Esophagus (tissue), 2 donors: ENCODE results near the gene ATRN. TPM values are rescaled to one million over a fixed set of nuclear protein-coding genes. Genes with fewer than 3 reads are reported as not detected.

ENCODE experiments used
- H3K27ac ChIP-seq, 2 donors: one replicate each; pipeline ENCODE4 v1.5.1; 2013; ENCODE audit warnings: low read depth in 2 of 2, mild to moderate bottlenecking in 2 of 2, inconsistent platforms in 1 of 2, low read length in 1 of 2, moderate library complexity in 1 of 2
- H3K27me3 ChIP-seq, 2 donors: one replicate each; pipeline ENCODE4 v1.6.1; 2013; ENCODE audit warnings: low read length in 2 of 2, control low read depth in 1 of 2, mild to moderate bottlenecking in 1 of 2; ENCODE audit not compliant: insufficient read depth in 2 of 2, control insufficient read depth in 1 of 2
- H3K36me3 ChIP-seq, 2 donors: one replicate each; pipeline ENCODE4 v1.6.1; 2013; ENCODE audit warnings: low read length in 1 of 2; ENCODE audit not compliant: control insufficient read depth in 2 of 2, insufficient read depth in 2 of 2
- H3K4me1 ChIP-seq, 2 donors: one replicate each; pipeline ENCODE4 v1.6.1; 2013; ENCODE audit warnings: low read length in 1 of 2; ENCODE audit not compliant: control insufficient read depth in 2 of 2, insufficient read depth in 2 of 2
- H3K4me3 ChIP-seq, 2 donors: one replicate each; pipeline ENCODE4 v1.5.1; 2013; ENCODE audit warnings: low read length in 2 of 2, mild to moderate bottlenecking in 2 of 2, low read depth in 1 of 2, moderate library complexity in 1 of 2
- H3K9me3 ChIP-seq, 2 donors: one replicate each; pipeline ENCODE4 v1.6.1; 2013; ENCODE audit warnings: mild to moderate bottlenecking in 2 of 2, low read depth in 1 of 2, low read length in 1 of 2, moderate library complexity in 1 of 2; ENCODE audit not compliant: control insufficient read depth in 2 of 2, insufficient read depth in 1 of 2
- WGBS, 2 donors: extraction: QIAGEN DNeasy Blood & Tissue Kit; methylation state at CpG; one replicate each; pipeline ENCODE4 v1.1.7; 2013; 5-methylcytosine and 5-hydroxymethylcytosine counted together
- polyA plus RNA-seq, 2 donors: library from polyadenylated mRNA; stranded (reverse); fragments of 200-250 nt; gene quantifications; one replicate each; pipeline ENCODE4 v1.2.3, GENCODE V29; 2013
- donor health status: healthy with polysubstance abuse.
- donor health status: Bipolar disorder and iron deficiency.

The ATRN gene
- polyA plus RNA-seq, 2 donors = 2.4 to 5.1 TPM

DNA sequence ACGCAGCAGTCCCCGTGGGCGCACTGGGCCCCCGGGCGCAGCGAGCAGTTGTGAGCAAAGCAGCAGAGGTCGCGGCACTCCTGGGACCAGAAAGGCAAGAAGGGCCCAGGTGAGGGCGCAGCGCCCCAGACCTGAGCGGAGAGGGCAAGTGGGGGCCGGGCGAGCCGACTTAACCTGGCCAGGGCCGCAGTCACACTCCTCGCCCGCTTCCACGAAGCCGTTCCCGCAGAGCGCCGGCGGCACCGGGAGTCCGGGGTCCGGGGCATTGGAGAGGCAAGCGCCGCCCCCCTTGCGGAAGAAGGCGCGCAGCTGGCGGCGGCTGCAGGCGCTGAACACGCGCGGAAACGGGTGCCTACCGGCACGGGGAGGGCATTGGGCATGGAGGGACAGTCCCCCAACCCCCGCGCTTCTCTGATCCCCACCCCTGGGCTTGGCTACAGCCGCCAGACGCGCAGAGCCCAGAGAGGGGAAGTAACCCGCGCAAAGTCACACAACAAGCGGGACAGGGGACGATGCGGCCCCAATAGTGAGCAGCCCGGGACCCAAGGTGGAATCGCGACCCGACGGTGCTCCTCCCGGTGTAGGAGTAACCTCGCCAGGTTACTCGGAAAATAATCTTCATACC, 201.8 kb downstream of the ATRN start:
- Histone ChIP-seq H3K27ac (no peak overlapping the region), H3K27me3 (peaks cover 0 to 4% of the 10 kb centered on the region in 2 donors), H3K4me1 (peaks cover 0 to 5% of the 10 kb centered on the region in 2 donors), H3K9me3 (peaks cover 0 to 2% of the 10 kb centered on the region in 2 donors), H3K36me3 (no peaks in the 10 kb centered on the region), H3K4me3 (no peak overlapping the region)
- 15 to 23% methylated on average over 50 to 58 of the region's 58 CpGs for WGBS, 2 donors

DNA sequence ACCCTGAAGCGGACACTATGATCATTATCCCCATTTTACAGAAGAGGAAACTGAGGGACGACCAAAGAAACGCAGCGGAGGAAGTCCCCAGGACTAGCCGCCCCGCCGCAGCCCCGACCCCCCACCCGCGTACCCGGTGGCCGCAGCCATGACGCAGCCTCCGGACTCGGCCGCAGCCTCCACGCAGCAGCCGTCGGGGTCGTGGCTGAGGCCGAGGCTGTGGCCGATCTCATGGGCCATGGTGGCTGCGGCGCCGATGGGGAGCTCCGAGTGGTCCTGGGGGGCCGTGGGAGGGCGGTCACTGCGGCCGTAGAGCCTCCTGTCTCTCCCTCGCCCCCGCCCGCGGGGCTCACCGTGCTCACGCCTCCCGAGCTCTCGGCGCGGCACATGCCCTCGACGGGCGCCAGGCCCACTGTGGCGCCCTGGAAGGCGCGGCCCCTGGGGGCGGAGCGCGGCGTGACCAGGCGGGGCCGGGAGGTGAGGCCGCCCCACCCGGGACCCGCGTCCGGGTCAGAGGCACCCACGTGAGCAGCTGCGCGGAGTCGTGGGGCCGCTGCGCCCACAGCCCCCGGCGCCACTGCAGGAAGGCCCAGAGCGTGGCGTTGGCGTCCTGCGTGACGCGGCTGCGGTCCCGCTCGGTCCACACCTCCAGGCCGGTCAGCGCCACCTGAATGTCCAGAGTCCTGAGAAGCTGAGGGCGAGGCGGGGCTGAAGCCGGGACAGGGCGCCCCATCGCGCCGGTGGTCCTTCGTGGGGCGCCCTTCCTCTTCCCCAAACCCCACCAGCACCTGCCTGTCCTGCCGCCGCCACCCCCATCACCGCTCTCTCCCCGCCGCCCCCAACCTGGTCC, 202.6 kb downstream of the ATRN start:
- Histone ChIP-seq H3K4me3 (no peak overlapping the region), H3K4me1 (peaks cover 0 to 5% of the 10 kb centered on the region in 2 donors), H3K9me3 (peaks cover 0 to 2% of the 10 kb centered on the region in 2 donors), H3K27ac (no peak overlapping the region), H3K36me3 (no peaks in the 10 kb centered on the region), H3K27me3 (peaks cover 0 to 4% of the 10 kb centered on the region in 2 donors)
- WGBS, 2 donors = 49 to 52% methylated on average over 68 to 90 of the region's 90 CpGs

DNA sequence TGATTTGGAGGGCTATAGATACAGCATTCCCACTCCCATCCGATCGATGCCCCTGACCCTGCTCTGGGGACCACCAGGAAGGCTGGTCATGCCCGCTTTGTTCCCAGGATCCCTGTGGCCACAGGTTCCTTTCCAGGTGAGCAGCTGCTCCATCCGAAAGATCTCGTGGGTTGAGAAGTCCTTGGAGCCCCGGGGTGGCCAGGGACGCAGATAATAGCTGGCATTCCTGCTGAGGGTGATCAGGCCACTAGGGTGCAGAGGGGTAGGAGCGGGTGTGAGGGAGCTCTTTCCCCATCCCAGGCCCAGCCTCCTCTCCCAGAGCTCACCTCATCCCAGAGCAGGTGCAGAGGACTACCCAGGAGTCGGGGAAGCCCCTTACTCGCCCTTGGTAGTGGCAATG, 203.6 kb downstream of the ATRN start:
- 55 to 66% methylated on average over 10 of the region's 10 CpGs for WGBS, 2 donors
- no peak overlapping the region for H3K4me3 ChIP-seq
- peaks cover 0 to 8% of the 10 kb centered on the region in 2 donors for H3K4me1 ChIP-seq
- no peak overlapping the region for H3K27ac ChIP-seq
- H3K9me3 ChIP-seq = peaks cover 0 to 2% of the 10 kb centered on the region in 2 donors
- no peaks in the 10 kb centered on the region for H3K36me3 ChIP-seq
- H3K27me3 ChIP-seq = peaks cover 0 to 4% of the 10 kb centered on the region in 2 donors

- Histone ChIP-seq H3K36me3 (no peaks in the 10 kb centered on the region), H3K27me3 (peaks cover 0 to 4% of the 10 kb centered on the region in 2 donors), H3K9me3 (peaks cover 0 to 2% of the 10 kb centered on the region in 2 donors), H3K4me3 (no peak overlapping the region), H3K27ac (no peak overlapping the region), H3K4me1 (peaks cover 0 to 11% of the 10 kb centered on the region in 2 donors)
- WGBS, 2 donors = 40 to 43% methylated on average over 13 of the region's 13 CpGs
Measured at GRCh38 chr20:3674995-3675900, 204.4 kb downstream of the ATRN start.

- WGBS, 2 donors = 48 to 57% methylated on average over 7 to 8 of the region's 8 CpGs
- H3K27ac ChIP-seq = peak overlapping the region; percentile 26 to 57
- peaks cover 3 to 8% of the 10 kb centered on the region in 2 donors for H3K4me1 ChIP-seq
Measured at GRCh38 chr20:3677733-3678132, 206.9 kb downstream of the ATRN start.

GRCh38 chr20:3678198-3678597, 207.4 kb downstream of the ATRN start:
- H3K27me3 ChIP-seq = no peaks in the 10 kb centered on the region
- peak overlapping the region; percentile 5 to 57 for H3K27ac ChIP-seq
- H3K36me3 ChIP-seq = no peaks in the 10 kb centered on the region
- H3K9me3 ChIP-seq = peaks cover 0 to 2% of the 10 kb centered on the region in 2 donors
- WGBS, 2 donors = 54 to 62% methylated on average over 2 of the region's 2 CpGs
- H3K4me1 ChIP-seq = peaks cover 3 to 8% of the 10 kb centered on the region in 2 donors
- H3K4me3 ChIP-seq = no peak overlapping the region

More at GRCh38 chr20:3677733-3678132, 206.9 kb downstream of the ATRN start:
- Histone ChIP-seq H3K27me3 (peaks cover 0 to 3% of the 10 kb centered on the region in 2 donors), H3K36me3 (no peaks in the 10 kb centered on the region), H3K4me3 (no peak overlapping the region), H3K9me3 (peaks cover 0 to 2% of the 10 kb centered on the region in 2 donors)

DNA sequence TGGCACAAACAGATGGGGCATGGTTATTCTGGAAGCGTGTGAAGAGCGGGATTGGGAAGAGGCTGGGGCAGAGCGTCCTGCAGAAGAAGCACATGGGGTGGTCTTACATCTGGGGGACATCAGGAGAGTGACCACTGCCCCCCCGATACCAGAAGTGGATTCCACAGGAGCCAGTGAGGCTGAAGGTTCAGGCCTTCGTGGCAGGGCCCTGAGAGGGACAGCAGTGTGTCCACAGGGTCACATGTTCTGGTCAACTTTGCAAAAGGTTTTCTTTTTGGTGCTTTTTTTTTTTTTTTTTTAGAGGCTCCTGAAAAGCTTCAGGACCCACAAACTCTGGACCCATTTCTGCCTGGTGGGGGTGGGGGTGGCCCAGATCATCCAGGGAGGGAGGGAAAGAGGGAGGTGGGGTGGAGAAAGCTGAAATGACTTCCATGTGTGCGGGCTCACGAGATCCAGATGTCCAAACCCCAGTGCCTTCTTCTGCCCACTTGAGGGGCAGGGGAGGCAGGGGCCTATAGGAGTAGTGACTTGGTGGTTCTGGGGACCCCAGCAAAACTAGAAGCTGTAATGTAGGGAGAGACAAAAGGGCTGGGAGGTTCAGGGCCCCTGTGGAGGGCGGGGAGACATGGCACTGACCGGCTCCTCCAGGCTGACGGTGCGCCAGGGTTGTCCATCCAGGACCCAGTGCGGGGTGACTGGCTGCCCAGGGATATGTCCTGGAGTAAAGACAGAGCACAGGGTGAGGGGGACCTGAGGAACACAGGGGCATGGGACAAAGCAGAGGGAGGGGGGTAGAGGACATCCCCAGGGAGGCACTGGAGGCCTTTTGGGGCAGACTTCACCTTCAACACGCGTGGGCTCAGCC, 208.3 kb downstream of the ATRN start:
- peak overlapping the region; percentile 60 to 83 for H3K27ac ChIP-seq
- no peaks in the 10 kb centered on the region for H3K36me3 ChIP-seq
- no peak overlapping the region for H3K4me3 ChIP-seq
- 73 to 78% methylated on average over 14 of the region's 14 CpGs for WGBS, 2 donors
- peaks cover 0 to 2% of the 10 kb centered on the region in 2 donors for H3K9me3 ChIP-seq
- peaks cover 3 to 8% of the 10 kb centered on the region in 2 donors for H3K4me1 ChIP-seq
- no peaks in the 10 kb centered on the region for H3K27me3 ChIP-seq

- Histone ChIP-seq H3K9me3 (no peaks in the 10 kb centered on the region), H3K36me3 (no peaks in the 10 kb centered on the region), H3K27ac (peak overlapping the region; percentile 60 to 83), H3K4me3 (peak overlapping the region; percentile 8 to 51), H3K4me1 (peaks cover 3 to 8% of the 10 kb centered on the region in 2 donors), H3K27me3 (no peaks in the 10 kb centered on the region)
- 51 to 63% methylated on average over 17 to 18 of the region's 18 CpGs for WGBS, 2 donors
Measured at GRCh38 chr20:3679749-3680700, 209.2 kb downstream of the ATRN start.
